Hepatocyte (in vitro differentiated cells): ENCODE data around the gene PXDC1. TPM values are rescaled to one million over a fixed set of nuclear protein-coding genes. Genes with fewer than 3 reads are reported as not detected.

Source experiments
- DNase-seq: peaks from one replicate; pipeline ENCODE4 v3.0.0-alpha.2; 2016; ENCODE audit warnings: low spot score
- H2AFZ ChIP-seq: fragments of 200-600 bp; sonication (generic); 2 replicates; pipeline ENCODE4 v1.6.0; 2016; ENCODE audit warnings: antibody characterized with exemption, mild to moderate bottlenecking
- H3K27ac ChIP-seq: fragments of 200-600 bp; sonication (generic); 2 replicates; pipeline ENCODE4 v1.5.1; 2016; ENCODE audit warnings: mild to moderate bottlenecking
- H3K27me3 ChIP-seq: fragments of 200-600 bp; sonication (generic); 2 replicates; pipeline ENCODE4 v1.6.1; 2016
- H3K36me3 ChIP-seq: fragments of 200-600 bp; sonication (generic); replicated peaks from 2 replicates; pipeline ENCODE4 v1.5.1; 2016; ENCODE audit warnings: low read depth; ENCODE audit not compliant: insufficient read depth
- H3K4me1 ChIP-seq: fragments of 200-600 bp; sonication (generic); 2 replicates; pipeline ENCODE4 v1.5.1; 2016; ENCODE audit warnings: mild to moderate bottlenecking, moderate library complexity; ENCODE audit not compliant: insufficient read depth
- H3K4me2 ChIP-seq: fragments of 200-600 bp; sonication (generic); 2 replicates; pipeline ENCODE4 v1.6.0; 2016
- H3K4me3 ChIP-seq: fragments of 200-600 bp; sonication (generic); 2 replicates; pipeline ENCODE4 v1.5.1; 2016; ENCODE audit warnings: mild to moderate bottlenecking
- H3K79me2 ChIP-seq: fragments of 200-600 bp; sonication (generic); 2 replicates; pipeline ENCODE4 v1.6.0; 2017; ENCODE audit warnings: mild to moderate bottlenecking
- H3K9me2 ChIP-seq: fragments of 200-600 bp; sonication (generic); replicated peaks from 2 replicates; pipeline ENCODE4 v1.6.0; 2017; ENCODE audit warnings: mild to moderate bottlenecking; ENCODE audit not compliant: insufficient read depth
- H3K9me3 ChIP-seq: fragments of 200-600 bp; sonication (generic); 2 replicates; pipeline ENCODE4 v1.5.1; 2016; ENCODE audit warnings: low read depth, mild to moderate bottlenecking
- H4K20me1 ChIP-seq: fragments of 200-600 bp; sonication (generic); 2 replicates; pipeline ENCODE4 v1.6.0; 2016; ENCODE audit warnings: mild to moderate bottlenecking; ENCODE audit not compliant: insufficient read depth, poor library complexity, severe bottlenecking
- EZH2 ChIP-seq: fragments of 200-600 bp; sonication (generic); IDR thresholded peaks from 2 replicates; pipeline ENCODE4 v1.6.1; 2016; ENCODE audit warnings: antibody characterized with exemption, mild to moderate bottlenecking, borderline replicate concordance
- EZH2phosphoT487 ChIP-seq: fragments of 200-600 bp; sonication (generic); IDR thresholded peaks from one replicate; pipeline ENCODE4 v1.6.1; 2018; ENCODE audit warnings: antibody characterized with exemption, mild to moderate bottlenecking, low read depth, moderate library complexity; ENCODE audit not compliant: unreplicated experiment, severe bottlenecking
- WGBS: methylation state at CpG from one replicate; pipeline ENCODE4 v1.1.6; 2016; ENCODE audit warnings: low lambda C conversion rate; ENCODE audit errors: missing lambda C conversion rate; 5-methylcytosine and 5-hydroxymethylcytosine counted together
- polyA plus RNA-seq: library from polyadenylated mRNA; unstranded; fragments of >200 nt; fragmentation: Nextera tagmentation; extraction: Ambion mirVana; gene quantifications from 2 replicates; pipeline ENCODE4 v1.2.1, GENCODE V29; 2016
- total RNA-seq: library from RNA; depleted of rRNA; stranded (reverse); fragments of >200 nt; gene quantifications from 2 replicates; pipeline ENCODE4 v1.2.3, GENCODE V29; 2014
- TF ChIP-seq, protein P1 (sequence below): fragments of 200-600 bp; sonication (generic); IDR thresholded peaks from 2 replicates; pipeline ENCODE4 v1.5.1; 2016; ENCODE audit warnings: antibody characterized with exemption, mild to moderate bottlenecking; ENCODE audit not compliant: poor library complexity

PXDC1 gene
- total and polyA plus RNA-seq, 2 experiments from 2014 or later: 83.8 to 90.8 TPM

GRCh38 chr6:3726421-3726820 is 25.1 kb downstream of the PXDC1 start:
- TF ChIP-seq EZH2phosphoT487 (no peak), EZH2 (no peak)
- TF ChIP-seq, protein P1, sequence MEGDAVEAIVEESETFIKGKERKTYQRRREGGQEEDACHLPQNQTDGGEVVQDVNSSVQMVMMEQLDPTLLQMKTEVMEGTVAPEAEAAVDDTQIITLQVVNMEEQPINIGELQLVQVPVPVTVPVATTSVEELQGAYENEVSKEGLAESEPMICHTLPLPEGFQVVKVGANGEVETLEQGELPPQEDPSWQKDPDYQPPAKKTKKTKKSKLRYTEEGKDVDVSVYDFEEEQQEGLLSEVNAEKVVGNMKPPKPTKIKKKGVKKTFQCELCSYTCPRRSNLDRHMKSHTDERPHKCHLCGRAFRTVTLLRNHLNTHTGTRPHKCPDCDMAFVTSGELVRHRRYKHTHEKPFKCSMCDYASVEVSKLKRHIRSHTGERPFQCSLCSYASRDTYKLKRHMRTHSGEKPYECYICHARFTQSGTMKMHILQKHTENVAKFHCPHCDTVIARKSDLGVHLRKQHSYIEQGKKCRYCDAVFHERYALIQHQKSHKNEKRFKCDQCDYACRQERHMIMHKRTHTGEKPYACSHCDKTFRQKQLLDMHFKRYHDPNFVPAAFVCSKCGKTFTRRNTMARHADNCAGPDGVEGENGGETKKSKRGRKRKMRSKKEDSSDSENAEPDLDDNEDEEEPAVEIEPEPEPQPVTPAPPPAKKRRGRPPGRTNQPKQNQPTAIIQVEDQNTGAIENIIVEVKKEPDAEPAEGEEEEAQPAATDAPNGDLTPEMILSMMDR: no peak
- DNase-seq: no peak
- WGBS: 83% methylated on average over 13 of the region's 13 CpGs
- H3K27ac ChIP-seq: no peak overlapping the region
- H3K9me3 ChIP-seq: no peaks in the 10 kb centered on the region
- no peak overlapping the region for H3K4me2 ChIP-seq
- no peaks in the 10 kb centered on the region for H3K9me2 ChIP-seq
- peaks cover 53% of the 10 kb centered on the region for H4K20me1 ChIP-seq
- H2AFZ ChIP-seq: no peak overlapping the region
- no peaks in the 10 kb centered on the region for H3K27me3 ChIP-seq
- H3K79me2 ChIP-seq: peaks cover 49% of the 10 kb centered on the region
- no peak overlapping the region for H3K4me3 ChIP-seq
- H3K36me3 ChIP-seq: no peaks in the 10 kb centered on the region
- no peaks in the 10 kb centered on the region for H3K4me1 ChIP-seq

GRCh38 chr6:3725145-3726047 is 26.1 kb downstream of the PXDC1 start:
- Histone ChIP-seq H3K4me2 (no peak overlapping the region), H3K36me3 (no peaks in the 10 kb centered on the region), H3K79me2 (peaks cover 39% of the 10 kb centered on the region), H3K27ac (no peak overlapping the region), H3K9me3 (no peaks in the 10 kb centered on the region), H2AFZ (no peak overlapping the region), H3K9me2 (no peaks in the 10 kb centered on the region), H3K27me3 (no peaks in the 10 kb centered on the region), H3K4me1 (no peaks in the 10 kb centered on the region), H3K4me3 (no peak overlapping the region), H4K20me1 (peaks cover 45% of the 10 kb centered on the region)
- TF ChIP-seq EZH2 (no peak), EZH2phosphoT487 (no peak)
- TF ChIP-seq, protein P1: no peak
- WGBS: 95% methylated on average over 32 of the region's 33 CpGs
- no peak for DNase-seq

DNA sequence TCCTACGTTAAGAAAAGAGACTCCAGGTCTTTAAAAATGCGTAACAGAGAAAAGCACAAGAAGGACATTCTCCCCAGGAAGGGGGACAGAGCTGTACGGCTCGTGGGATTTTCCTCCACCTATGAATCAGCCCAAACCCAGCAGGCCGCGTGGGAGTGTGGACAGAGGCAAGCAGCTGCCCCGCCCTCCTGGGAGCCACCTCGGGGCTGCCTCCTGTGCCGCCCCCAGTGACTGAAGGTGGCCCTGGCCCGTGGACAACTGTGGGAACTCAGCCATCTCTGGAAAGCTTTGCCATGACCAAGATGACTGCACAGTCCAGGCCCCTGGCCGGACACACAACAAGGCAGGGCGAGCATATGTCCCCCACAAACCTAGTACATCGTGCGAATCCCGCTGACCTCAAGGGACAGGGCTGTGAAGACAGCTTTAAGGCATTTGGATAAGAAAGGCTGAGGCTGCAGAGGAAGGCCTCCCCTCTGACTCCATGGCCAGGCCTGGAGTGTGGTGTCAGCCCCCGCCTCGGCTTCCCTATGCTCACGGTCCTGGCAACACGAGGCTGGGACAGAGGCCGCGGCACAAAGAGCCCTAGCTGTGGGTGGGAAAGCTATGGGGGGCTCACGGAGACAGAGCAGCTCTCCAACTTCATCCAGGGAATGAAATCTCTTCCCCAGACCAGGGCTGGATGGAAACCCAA is 26.9 kb downstream of the PXDC1 start:
- Histone ChIP-seq H3K4me3 (no peak overlapping the region), H3K27ac (no peak overlapping the region), H4K20me1 (peaks cover 37% of the 10 kb centered on the region), H3K9me2 (no peaks in the 10 kb centered on the region), H2AFZ (no peak overlapping the region), H3K36me3 (no peaks in the 10 kb centered on the region), H3K4me1 (no peaks in the 10 kb centered on the region), H3K27me3 (no peaks in the 10 kb centered on the region), H3K4me2 (no peak overlapping the region), H3K79me2 (peaks cover 31% of the 10 kb centered on the region), H3K9me3 (no peaks in the 10 kb centered on the region)
- TF ChIP-seq, protein P1: no peak
- no peak for TF ChIP-seq EZH2phosphoT487
- TF ChIP-seq EZH2: no peak
- no peak for DNase-seq
- 85% methylated on average over 22 of the region's 22 CpGs for WGBS
